ENCODE measurements around the gene ALDH9A1. TPM values are rescaled to one million over a fixed set of nuclear protein-coding genes. Genes with fewer than 3 reads are reported as not detected.

ALDH9A1 gene
- total RNA-seq, 6 experiments from 2014 or later: 69.7 to 139 (median 93.8) TPM

DNA sequence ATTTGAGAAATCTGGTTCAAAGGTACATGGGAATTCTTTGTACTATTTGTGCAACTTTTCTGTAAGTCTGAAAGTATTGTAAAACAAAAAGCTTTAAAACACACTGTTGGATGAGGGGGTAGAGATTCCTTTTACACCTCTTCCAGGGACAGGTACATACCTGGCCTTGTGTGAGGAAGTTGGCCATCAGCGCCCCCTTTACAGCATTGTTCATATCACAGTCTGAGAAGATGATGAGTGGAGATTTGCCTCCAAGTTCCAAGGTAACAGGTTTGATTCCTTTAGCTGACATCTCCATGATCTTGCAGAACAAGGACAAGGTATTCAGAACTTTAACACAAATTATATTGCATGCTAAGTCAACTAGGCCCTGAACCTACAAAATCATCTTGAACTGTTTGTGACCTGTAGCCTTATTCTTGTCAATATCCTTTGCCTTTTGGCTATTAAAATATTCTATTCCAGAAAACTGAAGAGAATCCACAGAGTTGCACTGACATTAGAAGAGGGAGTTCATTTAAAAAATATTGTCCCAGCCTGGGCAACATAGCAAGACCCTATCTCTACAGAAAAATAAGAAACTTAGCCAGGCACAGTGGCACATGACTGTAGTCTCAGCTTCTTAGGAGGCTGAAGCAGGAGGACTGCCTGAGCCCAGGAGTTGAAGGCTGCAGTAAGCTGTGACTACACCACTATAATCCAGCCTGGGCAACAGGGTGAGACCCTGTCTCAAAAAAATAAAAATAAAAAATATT, 18.9 kb downstream of the ALDH9A1 start:
- ATAC-seq (no peak), DNase-seq (no peak)
- Histone ChIP-seq H3K9me3 (no peaks in the 10 kb centered on the region), H3K4me1 (peaks cover 0 to 17% (median 4%) of the 10 kb centered on the region in 4 donors), H3K4me3 (no peak overlapping the region), H3K27ac (peak overlapping the region in 2 of 3 donors; percentile 20 to 64), H3K27me3 (no peaks in the 10 kb centered on the region), H3K36me3 (peaks cover 0 to 60% (median 23%) of the 10 kb centered on the region in 4 donors)
- TF ChIP-seq POLR2A (IDR thresholded peaks at IDR 0.05): no peak
- TF ChIP-seq CTCF (IDR thresholded peaks at IDR 0.05): no peak
- WGBS (ENCODE audit: insufficient coverage, low coverage, low lambda C conversion rate, missing lambda C conversion rate): 86% methylated on average over 1 of the region's 1 CpG
- intact Hi-C loops (cut with DNase I): no loop called here

DNA sequence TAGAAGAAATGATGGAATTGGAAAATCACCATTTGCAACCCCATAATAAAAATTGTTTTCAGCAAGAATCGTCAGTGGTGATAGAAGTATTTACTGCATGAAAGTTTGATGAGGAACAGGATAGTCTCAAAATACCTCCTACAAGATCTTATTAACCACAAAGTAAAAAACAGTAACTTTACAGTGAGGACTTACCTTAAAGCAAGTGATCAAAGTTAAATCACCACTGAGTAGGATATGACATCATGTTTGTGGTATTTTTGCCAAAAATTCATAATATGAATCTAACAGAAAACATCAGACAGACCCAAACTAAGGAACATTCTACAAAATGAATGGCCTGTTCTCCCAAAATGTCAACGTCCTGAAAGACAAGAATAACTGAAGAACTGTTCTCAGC, 19.9 kb downstream of the ALDH9A1 start:
- no peak for ATAC-seq
- H3K4me3 ChIP-seq: no peak overlapping the region
- no peaks in the 10 kb centered on the region for H3K27me3 ChIP-seq
- H3K9me3 ChIP-seq: no peaks in the 10 kb centered on the region
- intact Hi-C loops (cut with DNase I): no loop called here
- H3K27ac ChIP-seq: no peak overlapping the region
- no peak for DNase-seq
- H3K4me1 ChIP-seq: peaks cover 0 to 9% (median 0%) of the 10 kb centered on the region in 4 donors
- 0% methylated on average over 2 of the region's 2 CpGs for WGBS (ENCODE audit: insufficient coverage, low coverage, low lambda C conversion rate, missing lambda C conversion rate)
- TF ChIP-seq POLR2A (IDR thresholded peaks at IDR 0.05) (no peak), CTCF (IDR thresholded peaks at IDR 0.05) (no peak)
- H3K36me3 ChIP-seq: peaks cover 0 to 60% (median 23%) of the 10 kb centered on the region in 4 donors

DNA sequence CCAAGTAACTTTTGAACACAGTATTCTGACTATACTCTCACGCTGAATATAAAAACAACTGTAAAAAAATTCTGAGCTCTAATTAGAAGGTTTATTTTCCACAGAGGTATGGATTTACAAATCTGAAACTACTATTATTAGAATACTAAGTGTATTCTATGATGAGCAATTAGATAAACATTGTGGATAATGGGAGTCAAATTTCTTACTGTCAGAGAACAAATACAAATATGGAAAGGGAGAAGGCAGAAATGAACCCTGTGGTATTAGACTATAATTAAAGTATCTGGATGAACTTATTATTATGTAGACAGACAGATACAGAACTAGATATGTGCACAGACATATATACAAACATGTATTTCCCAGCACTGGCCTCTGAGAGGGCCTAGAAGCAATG, 22.6 kb downstream of the ALDH9A1 start:
- WGBS (ENCODE audit: insufficient coverage, low coverage, low lambda C conversion rate, missing lambda C conversion rate): 100% methylated on average over 1 of the region's 1 CpG
- no peak overlapping the region for H3K4me3 ChIP-seq
- intact Hi-C loops (cut with DNase I): no loop called here
- H3K9me3 ChIP-seq: no peaks in the 10 kb centered on the region
- H3K27ac ChIP-seq: no peak overlapping the region
- H3K36me3 ChIP-seq: peaks cover 0 to 56% (median 17%) of the 10 kb centered on the region in 4 donors
- no peak for DNase-seq
- no peak for TF ChIP-seq CTCF (IDR thresholded peaks at IDR 0.05)
- TF ChIP-seq POLR2A (IDR thresholded peaks at IDR 0.05): no peak
- ATAC-seq: no peak
- H3K27me3 ChIP-seq: no peaks in the 10 kb centered on the region
- peaks cover 0 to 9% (median 0%) of the 10 kb centered on the region in 4 donors for H3K4me1 ChIP-seq

DNA sequence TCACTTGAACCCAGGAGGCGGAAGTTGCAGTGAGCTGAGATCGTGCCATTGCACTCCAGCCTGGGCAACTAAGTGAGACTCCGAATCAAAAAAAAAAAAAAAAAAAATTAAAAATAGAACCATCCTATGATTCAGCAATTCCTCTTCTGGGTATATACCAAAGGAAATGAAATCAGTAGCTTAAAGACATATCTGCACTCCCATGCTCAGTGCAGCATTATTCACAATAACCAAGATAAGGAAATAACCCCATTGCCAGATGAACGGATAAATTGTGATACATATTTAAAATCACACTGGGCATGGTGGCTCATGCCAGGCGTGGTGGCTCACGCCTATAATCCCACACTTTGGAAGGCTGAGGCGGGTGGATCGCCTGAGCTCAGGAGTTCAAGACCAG, 23.8 kb downstream of the ALDH9A1 start:
- Histone ChIP-seq H3K4me3 (no peak overlapping the region), H3K4me1 (no peaks in the 10 kb centered on the region), H3K27me3 (no peaks in the 10 kb centered on the region), H3K36me3 (peaks cover 0 to 53% (median 17%) of the 10 kb centered on the region in 4 donors), H3K27ac (no peak overlapping the region), H3K9me3 (no peaks in the 10 kb centered on the region)
- TF ChIP-seq CTCF (IDR thresholded peaks at IDR 0.05) (no peak), POLR2A (IDR thresholded peaks at IDR 0.05) (no peak)
- ATAC-seq: no peak
- intact Hi-C loops (cut with DNase I): no loop called here
- DNase-seq: no peak
- WGBS (ENCODE audit: insufficient coverage, low coverage, low lambda C conversion rate, missing lambda C conversion rate): 58% methylated on average over 3 of the region's 8 CpGs
